ENCODE measurements around the gene TMEM204.

DNA sequence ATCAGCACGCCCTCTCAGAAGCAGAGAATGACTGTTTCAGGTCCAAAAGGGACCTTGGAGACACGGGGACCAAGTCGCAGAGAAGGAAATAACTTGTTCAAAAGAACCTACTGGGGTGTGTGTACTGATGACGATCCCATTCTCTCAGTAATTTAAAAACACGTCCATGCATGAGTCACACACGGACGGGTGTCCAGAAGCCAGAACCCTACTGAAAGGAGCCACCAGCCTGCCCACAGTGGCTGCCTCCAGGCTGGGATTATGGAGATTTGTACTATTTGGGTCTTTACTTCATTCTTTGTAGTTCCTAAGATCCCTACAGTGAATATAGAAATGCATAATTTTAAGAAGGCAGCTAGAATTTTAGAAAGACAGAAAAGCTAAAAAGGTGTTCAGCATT is 27.8 kb downstream of the TMEM204 start:
- no peak for TF ChIP-seq CTCF (IDR thresholded peaks at IDR 0.05)
- TF ChIP-seq POLR2AphosphoS5 (IDR thresholded peaks at IDR 0.05), result no peak
- no peak for TF ChIP-seq POLR2A (IDR thresholded peaks at IDR 0.05)
